Esophagus muscularis mucosa (tissue), 4 donors: Measurements from ENCODE around the gene CYSRT1.

Source experiments
- CTCF ChIP-seq, 3 experiments: fragments of 200-600 bp in 2 of 3; fragments of 450-650 bp in 1 of 3; sonication (generic) in 2 of 3; IDR thresholded peaks; one replicate each; pipeline ENCODE4 v1.5.1; 2017 to 2019; ENCODE audit warnings: antibody characterized with exemption in 3 of 3, mild to moderate bottlenecking in 2 of 3, moderate library complexity in 1 of 3
- EP300 ChIP-seq: sonication (generic); formaldehyde crosslinking; IDR thresholded peaks from one replicate; pipeline ENCODE4 v1.6.1; 2017; ENCODE audit warnings: antibody characterized with exemption
- POLR2A ChIP-seq: fragments of 450-650 bp; IDR thresholded peaks from one replicate; pipeline ENCODE4 v1.6.1; 2017; ENCODE audit warnings: antibody characterized with exemption, moderate library complexity, mild to moderate bottlenecking, low read depth

- TF ChIP-seq POLR2A (no peak), CTCF (IDR thresholded peaks at IDR 0.05) (no peak), EP300 (no peak)
These were observed 7.1 kb downstream of the CYSRT1 start for GRCh38 chr9:137232101-137232500.
